Measurements from ENCODE around the gene FBXL4.

FBXL4 gene

GRCh38 chr6:98877250-98877649 lies 70.5 kb downstream of the FBXL4 start:
- no peak for DNase-seq (ENCODE audit: low spot score)
- in situ Hi-C loops (cut with MboI; ENCODE audit: low sequenced_read_pairs, unreplicated experiment) = no loop called here
- TF ChIP-seq CTCF (IDR thresholded peaks at IDR 0.05; ENCODE audit: borderline replicate concordance, control extremely low read depth, extremely low read depth, insufficient read depth, missing control alignments) = no peak

GRCh38 chr6:98875375-98875774 lies 72.4 kb downstream of the FBXL4 start:
- no peak for TF ChIP-seq CTCF (IDR thresholded peaks at IDR 0.05; ENCODE audit: borderline replicate concordance, control extremely low read depth, extremely low read depth, insufficient read depth, missing control alignments)
- in situ Hi-C loops (cut with MboI; ENCODE audit: low sequenced_read_pairs, unreplicated experiment) = no loop called here
- DNase-seq (ENCODE audit: low spot score) = no peak

- in situ Hi-C loops (cut with MboI; ENCODE audit: low sequenced_read_pairs, unreplicated experiment) = no loop called here
- TF ChIP-seq CTCF (IDR thresholded peaks at IDR 0.05; ENCODE audit: borderline replicate concordance, control extremely low read depth, extremely low read depth, insufficient read depth, missing control alignments) = no peak
- no peak for DNase-seq (ENCODE audit: low spot score)
Measured at GRCh38 chr6:98871821-98872220, 75.9 kb downstream of the FBXL4 start.

GRCh38 chr6:98871057-98871456 lies 76.7 kb downstream of the FBXL4 start:
- DNase-seq (ENCODE audit: low spot score) = no peak
- in situ Hi-C loops (cut with MboI; ENCODE audit: low sequenced_read_pairs, unreplicated experiment) = no loop called here
- no peak for TF ChIP-seq CTCF (IDR thresholded peaks at IDR 0.05; ENCODE audit: borderline replicate concordance, control extremely low read depth, extremely low read depth, insufficient read depth, missing control alignments)

GRCh38 chr6:98864497-98864896 lies 83.2 kb downstream of the FBXL4 start:
- in situ Hi-C loops (cut with MboI; ENCODE audit: low sequenced_read_pairs, unreplicated experiment) = no loop called here
- DNase-seq (ENCODE audit: low spot score) = no peak
- no peak for TF ChIP-seq CTCF (IDR thresholded peaks at IDR 0.05; ENCODE audit: borderline replicate concordance, control extremely low read depth, extremely low read depth, insufficient read depth, missing control alignments)

- DNase-seq (ENCODE audit: low spot score) = no peak
- in situ Hi-C loops (cut with MboI; ENCODE audit: low sequenced_read_pairs, unreplicated experiment) = loop anchor here (25.0 kb wide), 2 partner anchors 264 to 1336 kb away; no protein-coding TSS in a partner anchor
- TF ChIP-seq CTCF (IDR thresholded peaks at IDR 0.05; ENCODE audit: borderline replicate concordance, control extremely low read depth, extremely low read depth, insufficient read depth, missing control alignments) = no peak
Measured at GRCh38 chr6:98848539-98849242, 99.1 kb downstream of the FBXL4 start.

All from GM13976 (cell line).